GM19023 (cell line): ENCODE data around the gene CFAP97.
"Not testable (repeated sequence)": the region's sequence is repeated elsewhere in the genome, so short reads cannot be mapped to it uniquely, and the experiment has no call there.

Experiments
- ATAC-seq: cut with Tn5 transposase; IDR thresholded peaks from one replicate; pipeline ENCODE4 v1.9.1; 2021; ENCODE audit warnings: mild to moderate bottlenecking, moderate library complexity; ENCODE audit not compliant: unreplicated experiment

CFAP97 gene

GRCh38 chr4:185203486-185204237, at the start of gene CFAP97:
TSS of gene CFAP97 (minus strand) at chr4:185204000. CDS start at chr4:185191196, 12,804 bp downstream.
- ATAC-seq, result peak; percentile 86

GRCh38 chr4:185249105-185249504, 45.3 kb upstream of the CFAP97 start:
- ATAC-seq, result no peak

GRCh38 chr4:185248393-185249039, 44.7 kb upstream of the CFAP97 start:
- no peak for ATAC-seq

GRCh38 chr4:185247151-185247550, 43.4 kb upstream of the CFAP97 start:
- no peak for ATAC-seq

- no peak for ATAC-seq
Observed at GRCh38 chr4:185246453-185246852, 42.7 kb upstream of the CFAP97 start.

- no peak for ATAC-seq
Observed at GRCh38 chr4:185244763-185245162, 41.0 kb upstream of the CFAP97 start.

GRCh38 chr4:185243879-185244278, 40.1 kb upstream of the CFAP97 start:
- ATAC-seq, result no peak

- ATAC-seq, result no peak
Observed at GRCh38 chr4:185242749-185243533, 39.1 kb upstream of the CFAP97 start.

GRCh38 chr4:185240486-185240885, 36.7 kb upstream of the CFAP97 start:
- not testable (repeated sequence) for ATAC-seq

- ATAC-seq, result no peak
Observed at GRCh38 chr4:185238750-185239149, 35.0 kb upstream of the CFAP97 start.

GRCh38 chr4:185238215-185238681, 34.4 kb upstream of the CFAP97 start:
- no peak for ATAC-seq

GRCh38 chr4:185237175-185237574, 33.4 kb upstream of the CFAP97 start:
- ATAC-seq, result no peak

GRCh38 chr4:185235843-185236503, 32.2 kb upstream of the CFAP97 start:
- no peak for ATAC-seq

GRCh38 chr4:185235119-185235842, 31.5 kb upstream of the CFAP97 start:
- ATAC-seq, result no peak

GRCh38 chr4:185232370-185232769, 28.6 kb upstream of the CFAP97 start:
- ATAC-seq, result no peak

- no peak for ATAC-seq
Observed at GRCh38 chr4:185229021-185229818, 25.4 kb upstream of the CFAP97 start.

GRCh38 chr4:185227713-185228278, 24.0 kb upstream of the CFAP97 start:
- ATAC-seq, result no peak

GRCh38 chr4:185227131-185227551, 23.3 kb upstream of the CFAP97 start:
- no peak for ATAC-seq

GRCh38 chr4:185225940-185226339, 22.1 kb upstream of the CFAP97 start:
- no peak for ATAC-seq
